GM19193 (cell line): ENCODE results near the gene ERI3.

Experiments
- POLR2A ChIP-seq: IDR thresholded peaks from 4 replicates; pipeline ENCODE4 v1.6.1; 2011; ENCODE audit not compliant: insufficient read depth, insufficient read length; ENCODE audit errors: extremely low read depth

Gene ERI3

GRCh38 chr1:44332505-44332904 lies 22.6 kb downstream of the ERI3 start:
- TF ChIP-seq POLR2A, result no peak

GRCh38 chr1:44330935-44331334 lies 24.1 kb downstream of the ERI3 start:
- TF ChIP-seq POLR2A, result no peak

- no peak for TF ChIP-seq POLR2A
These were observed 26.2 kb downstream of the ERI3 start for GRCh38 chr1:44328671-44329416.

- no peak for TF ChIP-seq POLR2A
These were observed 27.2 kb downstream of the ERI3 start for GRCh38 chr1:44327679-44328491.

GRCh38 chr1:44326821-44327465 lies 28.1 kb downstream of the ERI3 start:
- TF ChIP-seq POLR2A, result no peak

GRCh38 chr1:44326024-44326701 lies 28.9 kb downstream of the ERI3 start:
- TF ChIP-seq POLR2A, result no peak

- no peak for TF ChIP-seq POLR2A
These were observed 31.1 kb downstream of the ERI3 start for GRCh38 chr1:44323947-44324346.

- no peak for TF ChIP-seq POLR2A
These were observed 32.7 kb downstream of the ERI3 start for GRCh38 chr1:44322367-44322766.

GRCh38 chr1:44321466-44321865 lies 33.6 kb downstream of the ERI3 start:
- TF ChIP-seq POLR2A, result no peak

GRCh38 chr1:44318097-44319088 lies 36.7 kb downstream of the ERI3 start:
- TF ChIP-seq POLR2A, result no peak

GRCh38 chr1:44316231-44316759 lies 38.8 kb downstream of the ERI3 start:
- TF ChIP-seq POLR2A, result no peak

GRCh38 chr1:44315521-44315920 lies 39.5 kb downstream of the ERI3 start:
- no peak for TF ChIP-seq POLR2A

GRCh38 chr1:44314452-44314851 lies 40.6 kb downstream of the ERI3 start:
- no peak for TF ChIP-seq POLR2A

- TF ChIP-seq POLR2A, result no peak
These were observed 41.7 kb downstream of the ERI3 start for GRCh38 chr1:44313265-44313918.
